GM19328 (cell line): ENCODE results near the gene MEF2A.
"Not testable (repeated sequence)": the region's sequence is repeated elsewhere in the genome, so short reads cannot be mapped to it uniquely, and the experiment has no call there.

Experiments used
- ATAC-seq: cut with Tn5 transposase; IDR thresholded peaks from one replicate; pipeline ENCODE4 v1.9.1; 2021; ENCODE audit warnings: mild to moderate bottlenecking, moderate library complexity; ENCODE audit not compliant: unreplicated experiment

The MEF2A gene

GRCh38 chr15:99565299-99566156, at the start of gene MEF2A:
Gene MEF2A (plus strand): TSS chr15:99565984. CDS start chr15:99633120, 67,136 bp downstream.
- ATAC-seq, result peak; percentile 61

GRCh38 chr15:99518191-99518590, 47.6 kb upstream of the MEF2A start:
- no peak for ATAC-seq

GRCh38 chr15:99519366-99519765, 46.4 kb upstream of the MEF2A start:
- ATAC-seq, result not testable (repeated sequence)

- no peak for ATAC-seq
These were observed 43.5 kb upstream of the MEF2A start for GRCh38 chr15:99522288-99522687.

- ATAC-seq, result no peak
These were observed 39.6 kb upstream of the MEF2A start for GRCh38 chr15:99526176-99526575.

GRCh38 chr15:99526671-99527070, 39.1 kb upstream of the MEF2A start:
- ATAC-seq, result no peak

- ATAC-seq, result no peak
These were observed 29.3 kb upstream of the MEF2A start for GRCh38 chr15:99536422-99537040.

GRCh38 chr15:99537344-99537743, 28.4 kb upstream of the MEF2A start:
- no peak for ATAC-seq

GRCh38 chr15:99538261-99538660, 27.5 kb upstream of the MEF2A start:
- no peak for ATAC-seq

GRCh38 chr15:99542828-99543227, 23.0 kb upstream of the MEF2A start:
- no peak for ATAC-seq

GRCh38 chr15:99545605-99546004, 20.2 kb upstream of the MEF2A start:
- no peak for ATAC-seq

GRCh38 chr15:99546441-99547100, 19.2 kb upstream of the MEF2A start:
- ATAC-seq, result no peak

- ATAC-seq, result no peak
These were observed 18.3 kb upstream of the MEF2A start for GRCh38 chr15:99547517-99547916.

- no peak for ATAC-seq
These were observed 15.7 kb upstream of the MEF2A start for GRCh38 chr15:99550077-99550476.

GRCh38 chr15:99552111-99552510, 13.7 kb upstream of the MEF2A start:
- no peak for ATAC-seq

- ATAC-seq, result no peak
These were observed 10.8 kb upstream of the MEF2A start for GRCh38 chr15:99554880-99555488.

GRCh38 chr15:99556011-99556410, 9.8 kb upstream of the MEF2A start:
- no peak for ATAC-seq

GRCh38 chr15:99556578-99556977, 9.2 kb upstream of the MEF2A start:
- ATAC-seq, result no peak

GRCh38 chr15:99558084-99558483, 7.7 kb upstream of the MEF2A start:
- ATAC-seq, result no peak

GRCh38 chr15:99558571-99558970, 7.2 kb upstream of the MEF2A start:
- no peak for ATAC-seq

GRCh38 chr15:99561476-99562230, 4.1 kb upstream of the MEF2A start:
- ATAC-seq, result no peak
